Liver (tissue), 9 donors: ENCODE data around the gene TNS4. TPM values are rescaled to one million over a fixed set of nuclear protein-coding genes. Genes with fewer than 3 reads are reported as not detected.

Source experiments
- DNase-seq: peaks from one replicate; pipeline ENCODE4 v3.0.0-alpha.2; 2017; ENCODE audit warnings: low spot score
- H3K27ac ChIP-seq, 2 donors: one replicate each; pipeline ENCODE4 v1.7.0; 2013; ENCODE audit warnings: inconsistent platforms in 2 of 2, low read length in 2 of 2, control low read depth in 1 of 2, low read depth in 1 of 2, mild to moderate bottlenecking in 1 of 2
- H3K27me3 ChIP-seq, 4 donors: one replicate each; pipeline versions ENCODE4 v1.6.1 to v1.7.0; 2013; ENCODE audit warnings: low read length in 3 of 4, inconsistent platforms in 1 of 4, mild to moderate bottlenecking in 1 of 4, moderate library complexity in 1 of 4; ENCODE audit not compliant: control insufficient read depth in 4 of 4, insufficient read depth in 4 of 4
- H3K36me3 ChIP-seq, 4 donors: one replicate each; pipeline versions ENCODE4 v1.6.1 to v1.7.0; 2013; ENCODE audit warnings: low read length in 3 of 4, mild to moderate bottlenecking in 3 of 4, low read depth in 1 of 4, moderate library complexity in 1 of 4; ENCODE audit not compliant: control insufficient read depth in 4 of 4, insufficient read depth in 3 of 4
- H3K4me1 ChIP-seq, 4 donors: one replicate each; pipeline versions ENCODE4 v1.6.1 to v1.7.0; 2013; ENCODE audit warnings: low read length in 3 of 4, mild to moderate bottlenecking in 3 of 4, moderate library complexity in 1 of 4; ENCODE audit not compliant: control insufficient read depth in 4 of 4, insufficient read depth in 4 of 4
- H3K4me3 ChIP-seq, 3 donors: one replicate each; pipeline versions ENCODE4 v1.6.1 to v1.7.0; 2013; ENCODE audit warnings: low read length in 3 of 3, control low read depth in 1 of 3, low read depth in 1 of 3, mild to moderate bottlenecking in 1 of 3
- H3K9ac ChIP-seq, 2 donors: one replicate each; pipeline ENCODE4 v1.7.0; 2013; ENCODE audit warnings: low read length in 2 of 2, mild to moderate bottlenecking in 2 of 2, moderate library complexity in 2 of 2, control low read depth in 1 of 2, low read depth in 1 of 2
- H3K9me3 ChIP-seq, 4 donors: one replicate each; pipeline versions ENCODE4 v1.6.1 to v1.7.0; 2013; ENCODE audit warnings: low read length in 3 of 4; ENCODE audit not compliant: control insufficient read depth in 4 of 4
- EGR1 ChIP-seq, 2 donors: IDR thresholded peaks; 2 replicates each; pipeline ENCODE4 v1.6.1; 2016 to 2018; ENCODE audit warnings: antibody characterized with exemption in 2 of 2, low read depth in 2 of 2
- FOXA1 ChIP-seq: IDR thresholded peaks from 2 replicates; pipeline ENCODE4 v1.6.1; 2016; ENCODE audit warnings: antibody characterized with exemption
- FOXA2 ChIP-seq: IDR thresholded peaks from 2 replicates; pipeline ENCODE4 v1.6.1; 2016; ENCODE audit warnings: antibody characterized with exemption
- GABPA ChIP-seq, 2 donors: IDR thresholded peaks in 1 of 2; conservative IDR thresholded peaks in 1 of 2; 2 replicates each; pipeline ENCODE4 v1.6.1; 2016; ENCODE audit warnings: antibody characterized with exemption in 2 of 2, mild to moderate bottlenecking in 1 of 2, moderate library complexity in 1 of 2
- HNF4A ChIP-seq, 2 donors: conservative IDR thresholded peaks; 2 replicates each; pipeline ENCODE4 v1.6.1; 2016; ENCODE audit warnings: antibody characterized with exemption in 2 of 2, mild to moderate bottlenecking in 2 of 2
- HNF4G ChIP-seq: IDR thresholded peaks from 2 replicates; pipeline ENCODE4 v1.6.1; 2016; ENCODE audit warnings: antibody characterized with exemption
- JUND ChIP-seq, 2 donors: IDR thresholded peaks; 2 replicates each; pipeline ENCODE4 v1.6.1; 2016; ENCODE audit warnings: antibody characterized with exemption in 2 of 2
- MAX ChIP-seq: IDR thresholded peaks from 2 replicates; pipeline ENCODE4 v1.6.1; 2016; ENCODE audit warnings: antibody characterized with exemption
- NR2F2 ChIP-seq: IDR thresholded peaks from 2 replicates; pipeline ENCODE4 v1.6.1; 2016; ENCODE audit warnings: antibody characterized with exemption
- RAD21 ChIP-seq, 2 donors: IDR thresholded peaks; 2 replicates each; pipeline ENCODE4 v1.6.1; 2016; ENCODE audit warnings: antibody characterized with exemption in 2 of 2, mild to moderate bottlenecking in 2 of 2
- RXRA ChIP-seq, 2 donors: IDR thresholded peaks; 2 replicates each; pipeline ENCODE4 v1.6.1; 2017 to 2018; ENCODE audit warnings: antibody characterized with exemption in 2 of 2, mild to moderate bottlenecking in 1 of 2
- SP1 ChIP-seq: IDR thresholded peaks from 2 replicates; pipeline ENCODE4 v1.6.1; 2018; ENCODE audit warnings: antibody characterized with exemption, mild to moderate bottlenecking
- TAF1 ChIP-seq: conservative IDR thresholded peaks from 2 replicates; pipeline ENCODE4 v1.6.1; 2016; ENCODE audit warnings: antibody characterized with exemption, mild to moderate bottlenecking
- YY1 ChIP-seq: IDR thresholded peaks from 2 replicates; pipeline ENCODE4 v1.6.1; 2016; ENCODE audit warnings: antibody characterized with exemption, mild to moderate bottlenecking
- ZBTB33 ChIP-seq: IDR thresholded peaks from 2 replicates; pipeline ENCODE4 v1.6.1; 2016; ENCODE audit warnings: antibody characterized with exemption
- WGBS: extraction: QIAGEN DNeasy Blood & Tissue Kit; methylation state at CpG from one replicate; pipeline ENCODE4 v1.1.7; 2013; 5-methylcytosine and 5-hydroxymethylcytosine counted together
- polyA plus RNA-seq, 2 donors: library from polyadenylated mRNA; stranded (reverse) in 1 of 2; unstranded in 1 of 2; fragments of 200-250 nt in 1 of 2; fragments of >200 nt in 1 of 2; fragmentation: Nextera tagmentation in 1 of 2; extraction: Ambion mirVana in 1 of 2; gene quantifications; one replicate each; pipeline versions ENCODE4 v1.2.1 to v1.2.3, GENCODE V29; 2013 to 2015
- total RNA-seq, 2 donors: library from RNA; depleted of rRNA; stranded (reverse); fragments of >200 nt; gene quantifications; one replicate each; pipeline ENCODE4 v1.2.3, GENCODE V29; 2014
- TF ChIP-seq, protein P1 (sequence below): fragments of 150-350 bp; IDR thresholded peaks from 2 replicates; pipeline ENCODE4 v1.5.1; 2017; ENCODE audit warnings: improper control_type of control experiment, low read depth, low read length; ENCODE audit not compliant: missing input control
- TF ChIP-seq, protein P2 (sequence below): IDR thresholded peaks from 2 replicates; pipeline ENCODE4 v1.6.1; 2016; ENCODE audit warnings: antibody characterized with exemption, mild to moderate bottlenecking
- TF ChIP-seq, protein P3 (sequence below): IDR thresholded peaks from 2 replicates; pipeline ENCODE4 v1.6.1; 2016; ENCODE audit warnings: antibody characterized with exemption
- donor health status: healthy.
- donor health status: healthy.
- donor health status: healthy.
- donor health status: healthy.
- donor health status: healthy.

TNS4 gene
- total and polyA plus RNA-seq, 4 donors = 0.08 TPM; not detected in 3

GRCh38 chr17:40498281-40499084 is 2.9 kb downstream of the TNS4 start:
- H3K27ac ChIP-seq = no peak overlapping the region
- no peak overlapping the region for H3K9ac ChIP-seq
- H3K36me3 ChIP-seq = no peaks in the 10 kb centered on the region
- H3K27me3 ChIP-seq = no peaks in the 10 kb centered on the region
- H3K4me3 ChIP-seq = no peak overlapping the region
- TF ChIP-seq FOXA2 = no peak
- no peak for TF ChIP-seq YY1
- TF ChIP-seq GABPA (IDR thresholded peaks at IDR 0.05 in 1 of 2, conservative IDR thresholded peaks at IDR 0.05 in 1 of 2) = no peak
- TF ChIP-seq FOXA1 = no peak
- TF ChIP-seq, protein P1, sequence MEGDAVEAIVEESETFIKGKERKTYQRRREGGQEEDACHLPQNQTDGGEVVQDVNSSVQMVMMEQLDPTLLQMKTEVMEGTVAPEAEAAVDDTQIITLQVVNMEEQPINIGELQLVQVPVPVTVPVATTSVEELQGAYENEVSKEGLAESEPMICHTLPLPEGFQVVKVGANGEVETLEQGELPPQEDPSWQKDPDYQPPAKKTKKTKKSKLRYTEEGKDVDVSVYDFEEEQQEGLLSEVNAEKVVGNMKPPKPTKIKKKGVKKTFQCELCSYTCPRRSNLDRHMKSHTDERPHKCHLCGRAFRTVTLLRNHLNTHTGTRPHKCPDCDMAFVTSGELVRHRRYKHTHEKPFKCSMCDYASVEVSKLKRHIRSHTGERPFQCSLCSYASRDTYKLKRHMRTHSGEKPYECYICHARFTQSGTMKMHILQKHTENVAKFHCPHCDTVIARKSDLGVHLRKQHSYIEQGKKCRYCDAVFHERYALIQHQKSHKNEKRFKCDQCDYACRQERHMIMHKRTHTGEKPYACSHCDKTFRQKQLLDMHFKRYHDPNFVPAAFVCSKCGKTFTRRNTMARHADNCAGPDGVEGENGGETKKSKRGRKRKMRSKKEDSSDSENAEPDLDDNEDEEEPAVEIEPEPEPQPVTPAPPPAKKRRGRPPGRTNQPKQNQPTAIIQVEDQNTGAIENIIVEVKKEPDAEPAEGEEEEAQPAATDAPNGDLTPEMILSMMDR = no peak
- TF ChIP-seq, protein P2, sequence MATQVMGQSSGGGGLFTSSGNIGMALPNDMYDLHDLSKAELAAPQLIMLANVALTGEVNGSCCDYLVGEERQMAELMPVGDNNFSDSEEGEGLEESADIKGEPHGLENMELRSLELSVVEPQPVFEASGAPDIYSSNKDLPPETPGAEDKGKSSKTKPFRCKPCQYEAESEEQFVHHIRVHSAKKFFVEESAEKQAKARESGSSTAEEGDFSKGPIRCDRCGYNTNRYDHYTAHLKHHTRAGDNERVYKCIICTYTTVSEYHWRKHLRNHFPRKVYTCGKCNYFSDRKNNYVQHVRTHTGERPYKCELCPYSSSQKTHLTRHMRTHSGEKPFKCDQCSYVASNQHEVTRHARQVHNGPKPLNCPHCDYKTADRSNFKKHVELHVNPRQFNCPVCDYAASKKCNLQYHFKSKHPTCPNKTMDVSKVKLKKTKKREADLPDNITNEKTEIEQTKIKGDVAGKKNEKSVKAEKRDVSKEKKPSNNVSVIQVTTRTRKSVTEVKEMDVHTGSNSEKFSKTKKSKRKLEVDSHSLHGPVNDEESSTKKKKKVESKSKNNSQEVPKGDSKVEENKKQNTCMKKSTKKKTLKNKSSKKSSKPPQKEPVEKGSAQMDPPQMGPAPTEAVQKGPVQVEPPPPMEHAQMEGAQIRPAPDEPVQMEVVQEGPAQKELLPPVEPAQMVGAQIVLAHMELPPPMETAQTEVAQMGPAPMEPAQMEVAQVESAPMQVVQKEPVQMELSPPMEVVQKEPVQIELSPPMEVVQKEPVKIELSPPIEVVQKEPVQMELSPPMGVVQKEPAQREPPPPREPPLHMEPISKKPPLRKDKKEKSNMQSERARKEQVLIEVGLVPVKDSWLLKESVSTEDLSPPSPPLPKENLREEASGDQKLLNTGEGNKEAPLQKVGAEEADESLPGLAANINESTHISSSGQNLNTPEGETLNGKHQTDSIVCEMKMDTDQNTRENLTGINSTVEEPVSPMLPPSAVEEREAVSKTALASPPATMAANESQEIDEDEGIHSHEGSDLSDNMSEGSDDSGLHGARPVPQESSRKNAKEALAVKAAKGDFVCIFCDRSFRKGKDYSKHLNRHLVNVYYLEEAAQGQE = no peak
- no peak for TF ChIP-seq MAX
- TF ChIP-seq, protein P3, sequence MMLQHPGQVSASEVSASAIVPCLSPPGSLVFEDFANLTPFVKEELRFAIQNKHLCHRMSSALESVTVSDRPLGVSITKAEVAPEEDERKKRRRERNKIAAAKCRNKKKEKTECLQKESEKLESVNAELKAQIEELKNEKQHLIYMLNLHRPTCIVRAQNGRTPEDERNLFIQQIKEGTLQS = no peak
- TF ChIP-seq HNF4A (conservative IDR thresholded peaks at IDR 0.05) = no peak
- TF ChIP-seq TAF1 = no peak
- no peak for TF ChIP-seq HNF4G
- no peak for TF ChIP-seq RXRA (IDR thresholded peaks at IDR 0.05)
- no peak for TF ChIP-seq ZBTB33
- TF ChIP-seq JUND (IDR thresholded peaks at IDR 0.05) = no peak
- TF ChIP-seq SP1 = no peak
- no peak for TF ChIP-seq RAD21 (IDR thresholded peaks at IDR 0.05)
- no peak for TF ChIP-seq EGR1 (IDR thresholded peaks at IDR 0.05; ENCODE audit: low read depth in 2 of 2)
- TF ChIP-seq NR2F2 = no peak
- peaks cover 0 to 10% (median 4%) of the 10 kb centered on the region in 4 donors for H3K4me1 ChIP-seq
- DNase-seq = no peak
- no peaks in the 10 kb centered on the region for H3K9me3 ChIP-seq
- 73% methylated on average over 9 of the region's 9 CpGs for WGBS
